HG02571 (cell line): ENCODE measurements around the gene BZW1.
A peak's percentile ranks its signal among the peaks of the same experiment; 100 is the strongest.

Source experiments
- ATAC-seq: cut with Tn5 transposase; IDR thresholded peaks from one replicate; pipeline ENCODE4 v1.9.1; 2021; ENCODE audit warnings: mild to moderate bottlenecking, moderate library complexity; ENCODE audit not compliant: unreplicated experiment

Gene BZW1

GRCh38 chr2:200811333-200812121, at the start of gene BZW1:
BZW1 (plus strand) TSS chr2:200811910; CDS start chr2:200813218, 1,308 bp downstream.
- ATAC-seq: peak; percentile 77

- ATAC-seq: no peak
Observed at GRCh38 chr2:200762127-200762526, 49.6 kb upstream of the BZW1 start.

GRCh38 chr2:200763422-200763821, 48.3 kb upstream of the BZW1 start:
- no peak for ATAC-seq

GRCh38 chr2:200765139-200765951, 46.4 kb upstream of the BZW1 start:
- no peak for ATAC-seq

GRCh38 chr2:200765995-200766660, 45.6 kb upstream of the BZW1 start:
- ATAC-seq: no peak

- ATAC-seq: no peak
Observed at GRCh38 chr2:200767111-200767885, 44.4 kb upstream of the BZW1 start.

GRCh38 chr2:200770847-200771246, 40.9 kb upstream of the BZW1 start:
- no peak for ATAC-seq

- no peak for ATAC-seq
Observed at GRCh38 chr2:200772620-200773019, 39.1 kb upstream of the BZW1 start.

- no peak for ATAC-seq
Observed at GRCh38 chr2:200773083-200773482, 38.6 kb upstream of the BZW1 start.

GRCh38 chr2:200774920-200775319, 36.8 kb upstream of the BZW1 start:
- ATAC-seq: no peak

- no peak for ATAC-seq
Observed at GRCh38 chr2:200777275-200777674, 34.4 kb upstream of the BZW1 start.

- ATAC-seq: no peak
Observed at GRCh38 chr2:200778038-200778437, 33.7 kb upstream of the BZW1 start.

GRCh38 chr2:200779214-200779613, 32.5 kb upstream of the BZW1 start:
- no peak for ATAC-seq

- ATAC-seq: no peak
Observed at GRCh38 chr2:200781616-200782015, 30.1 kb upstream of the BZW1 start.

- no peak for ATAC-seq
Observed at GRCh38 chr2:200782251-200782650, 29.5 kb upstream of the BZW1 start.

GRCh38 chr2:200784215-200784614, 27.5 kb upstream of the BZW1 start:
- ATAC-seq: no peak

- no peak for ATAC-seq
Observed at GRCh38 chr2:200786423-200786822, 25.3 kb upstream of the BZW1 start.

GRCh38 chr2:200786826-200787225, 24.9 kb upstream of the BZW1 start:
- ATAC-seq: no peak

GRCh38 chr2:200787351-200788120, 24.2 kb upstream of the BZW1 start:
- ATAC-seq: no peak

- no peak for ATAC-seq
Observed at GRCh38 chr2:200788121-200788718, 23.5 kb upstream of the BZW1 start.
